Spleen (tissue), 11 donors: Measurements from ENCODE around the gene NR2C2AP. TPM values are rescaled to one million over a fixed set of nuclear protein-coding genes. Genes with fewer than 3 reads are reported as not detected.

Experiments
- DNase-seq: peaks from one replicate; pipeline ENCODE4 v3.0.0-alpha.2; 2020
- H3K27ac ChIP-seq, 8 donors: fragments of 200-600 bp; sonication (generic) in 7 of 8; 1 replicate in 4 of 8; 2 replicates in 4 of 8; pipeline versions ENCODE4 v1.5.0 to v1.8.0; 2016 to 2021; ENCODE audit warnings: inconsistent platforms in 4 of 8, mild to moderate bottlenecking in 4 of 8, moderate library complexity in 1 of 8
- H3K27me3 ChIP-seq, 7 donors: fragments of 200-600 bp; sonication (generic) in 6 of 7; replicated peaks in 1 of 7; 1 replicate in 4 of 7; 2 replicates in 3 of 7; pipeline versions ENCODE4 v1.5.0 to v1.8.0; 2016 to 2021; ENCODE audit warnings: inconsistent platforms in 3 of 7, mild to moderate bottlenecking in 1 of 7
- H3K36me3 ChIP-seq, 6 donors: fragments of 200-600 bp; sonication (generic) in 5 of 6; 1 replicate in 4 of 6; 2 replicates in 2 of 6; pipeline versions ENCODE4 v1.5.0 to v1.8.0; 2016 to 2021; ENCODE audit warnings: inconsistent platforms in 2 of 6
- H3K4me1 ChIP-seq, 6 donors: fragments of 200-600 bp; sonication (generic) in 5 of 6; 1 replicate in 3 of 6; 2 replicates in 3 of 6; pipeline versions ENCODE4 v1.5.0 to v1.8.0; 2016 to 2021; ENCODE audit warnings: inconsistent platforms in 3 of 6
- H3K4me3 ChIP-seq, 8 donors: fragments of 200-600 bp; sonication (generic) in 7 of 8; 1 replicate in 4 of 8; 2 replicates in 4 of 8; pipeline versions ENCODE4 v1.5.0 to v1.8.0; 2016 to 2021; ENCODE audit warnings: inconsistent platforms in 4 of 8, mild to moderate bottlenecking in 4 of 8, moderate library complexity in 2 of 8
- H3K9me3 ChIP-seq, 8 donors: fragments of 200-600 bp; sonication (generic) in 7 of 8; 1 replicate in 4 of 8; 2 replicates in 4 of 8; pipeline versions ENCODE4 v1.5.0 to v1.8.0; 2016 to 2021; ENCODE audit warnings: inconsistent platforms in 4 of 8
- CTCF ChIP-seq, 11 experiments: fragments of 200-600 bp in 7 of 11; fragments of 450-650 bp in 4 of 11; sonication (generic) in 4 of 11; IDR thresholded peaks in 8 of 11; conservative IDR thresholded peaks in 3 of 11; 1 replicate in 7 of 11; 2 replicates in 4 of 11; pipeline versions ENCODE4 v1.4.0 to v1.8.0; 2016 to 2021; ENCODE audit warnings: antibody characterized with exemption in 11 of 11, inconsistent platforms in 4 of 11, mild to moderate bottlenecking in 1 of 11
- POLR2A ChIP-seq, 3 donors: fragments of 450-650 bp; IDR thresholded peaks; one replicate each; pipeline ENCODE4 v1.5.1; 2017; ENCODE audit warnings: antibody characterized with exemption in 3 of 3, mild to moderate bottlenecking in 1 of 3
- POLR2AphosphoS5 ChIP-seq, 3 donors: sonication (generic); formaldehyde crosslinking; IDR thresholded peaks; one replicate each; pipeline ENCODE4 v1.5.1; 2017; ENCODE audit warnings: antibody characterized with exemption in 3 of 3
- WGBS, 5 donors: extraction: QIAGEN DNeasy Blood & Tissue Kit in 3 of 5; methylation state at CpG; one replicate each; pipeline versions ENCODE4 v1.1.5 to v1.1.7; 2013 to 2018; 5-methylcytosine and 5-hydroxymethylcytosine counted together
- intact Hi-C: fragments of 100-400 bp; cut with DNase I; formaldehyde crosslinking; loops from one replicate; pipeline ENCODE4 v1.15.0; 2023; ENCODE audit warnings: low total_unique reads
- polyA plus RNA-seq, 3 donors: library from polyadenylated mRNA; stranded (reverse); fragments of 200-250 nt; gene quantifications; one replicate each; pipeline ENCODE4 v1.2.1, GENCODE V29; 2013
- total RNA-seq, 7 donors: library from RNA; depleted of rRNA in 3 of 7; stranded (reverse); fragments of >200 nt in 3 of 7; fragmentation: NEBNext Ultra II Directional in 4 of 7; extraction: Animal tissue kit (Norgen Biotek cat#: 25700) in 4 of 7; gene quantifications; one replicate each; pipeline versions ENCODE4 v1.1.0 to v1.2.1, GENCODE V29; 2016 to 2021
- donor health status: healthy with polysubstance abuse.
- donor health status: DM: no; HTN: no; CAD: no; lungs with moderate emphysema.
- donor health status: DM: no; HTN: no; CAD: no.
- donor health status: Bipolar disorder and iron deficiency.
- donor health status: healthy.
- donor health status: DM: no; HTN: no; CAD: no.
- donor health status: DM: yes; HTN: yes; CAD: no.

NR2C2AP gene
- total and polyA plus RNA-seq, 10 donors, result 9.9 to 27.9 (median 14.5) TPM

GRCh38 chr19:19239675-19240074, 36.5 kb upstream of the NR2C2AP start:
- H3K4me3 ChIP-seq, result no peak overlapping the region
- H3K4me1 ChIP-seq, result no peaks in the 10 kb centered on the region
- peaks cover 0 to 20% (median 18%) of the 10 kb centered on the region in 8 donors for H3K9me3 ChIP-seq
- no peaks in the 10 kb centered on the region for H3K36me3 ChIP-seq
- intact Hi-C loops, result no loop called here
- DNase-seq, result no peak
- H3K27ac ChIP-seq, result no peak overlapping the region
- H3K27me3 ChIP-seq, result peaks cover 0 to 45% (median 11%) of the 10 kb centered on the region in 7 donors
- TF ChIP-seq POLR2A (IDR thresholded peaks at IDR 0.05), result no peak
- no peak for TF ChIP-seq POLR2AphosphoS5 (IDR thresholded peaks at IDR 0.05)
- TF ChIP-seq CTCF (IDR thresholded peaks at IDR 0.05 in 8 of 11, conservative IDR thresholded peaks at IDR 0.05 in 3 of 11), result no peak

- H3K36me3 ChIP-seq, result no peaks in the 10 kb centered on the region
- no peaks in the 10 kb centered on the region for H3K4me1 ChIP-seq
- no peak overlapping the region for H3K27ac ChIP-seq
- intact Hi-C loops, result no loop called here
- H3K9me3 ChIP-seq, result peaks cover 0 to 33% (median 31%) of the 10 kb centered on the region in 8 donors
- peaks cover 0 to 44% (median 11%) of the 10 kb centered on the region in 7 donors for H3K27me3 ChIP-seq
- 81 to 86% (median 82%) methylated on average over 18 of the region's 18 CpGs for WGBS, 5 donors
- DNase-seq, result no peak
- no peak for TF ChIP-seq POLR2A (IDR thresholded peaks at IDR 0.05)
- no peak for TF ChIP-seq POLR2AphosphoS5 (IDR thresholded peaks at IDR 0.05)
- no peak for TF ChIP-seq CTCF (IDR thresholded peaks at IDR 0.05 in 8 of 11, conservative IDR thresholded peaks at IDR 0.05 in 3 of 11)
- H3K4me3 ChIP-seq, result no peak overlapping the region
Measured at GRCh38 chr19:19238126-19238894, 35.1 kb upstream of the NR2C2AP start.

GRCh38 chr19:19236173-19236572, 33.0 kb upstream of the NR2C2AP start:
- H3K36me3 ChIP-seq, result no peaks in the 10 kb centered on the region
- H3K27me3 ChIP-seq, result peaks cover 0 to 42% (median 11%) of the 10 kb centered on the region in 7 donors
- intact Hi-C loops, result no loop called here
- H3K4me3 ChIP-seq, result no peak overlapping the region
- H3K27ac ChIP-seq, result no peak overlapping the region
- H3K4me1 ChIP-seq, result no peaks in the 10 kb centered on the region
- TF ChIP-seq CTCF (IDR thresholded peaks at IDR 0.05 in 8 of 11, conservative IDR thresholded peaks at IDR 0.05 in 3 of 11), result no peak
- no peak for TF ChIP-seq POLR2A (IDR thresholded peaks at IDR 0.05)
- TF ChIP-seq POLR2AphosphoS5 (IDR thresholded peaks at IDR 0.05), result no peak
- peaks cover 0 to 37% (median 34%) of the 10 kb centered on the region in 8 donors for H3K9me3 ChIP-seq
- DNase-seq, result no peak

- peaks cover 0 to 23% (median 4%) of the 10 kb centered on the region in 7 donors for H3K27me3 ChIP-seq
- H3K4me1 ChIP-seq, result no peaks in the 10 kb centered on the region
- no peaks in the 10 kb centered on the region for H3K36me3 ChIP-seq
- H3K27ac ChIP-seq, result no peak overlapping the region
- DNase-seq, result no peak
- H3K9me3 ChIP-seq, result peaks cover 0 to 37% (median 34%) of the 10 kb centered on the region in 8 donors
- TF ChIP-seq CTCF (IDR thresholded peaks at IDR 0.05 in 8 of 11, conservative IDR thresholded peaks at IDR 0.05 in 3 of 11) (no peak), POLR2A (IDR thresholded peaks at IDR 0.05) (no peak), POLR2AphosphoS5 (IDR thresholded peaks at IDR 0.05) (no peak)
- 72 to 94% (median 89%) methylated on average over 2 of the region's 2 CpGs for WGBS, 5 donors
- H3K4me3 ChIP-seq, result no peak overlapping the region
- intact Hi-C loops, result no loop called here
Measured at GRCh38 chr19:19234220-19234816, 31.1 kb upstream of the NR2C2AP start.
